Suprapubic skin (tissue), 4 donors: ENCODE results near the gene TAC4. TPM values are rescaled to one million over a fixed set of nuclear protein-coding genes. Genes with fewer than 3 reads are reported as not detected.

Experiments
- DNase-seq, 2 donors: peaks; one replicate each; pipeline ENCODE4 v3.0.0-alpha.2; 2019; ENCODE audit warnings: low spot score in 2 of 2
- H3K27ac ChIP-seq: fragments of 200-600 bp; sonication (generic); one replicate; pipeline ENCODE4 v1.5.1; 2019
- H3K27me3 ChIP-seq: fragments of 200-600 bp; sonication (generic); one replicate; pipeline ENCODE4 v1.5.1; 2019
- H3K36me3 ChIP-seq: fragments of 200-600 bp; sonication (generic); one replicate; pipeline ENCODE4 v1.5.1; 2019
- H3K4me1 ChIP-seq: fragments of 200-600 bp; sonication (generic); one replicate; pipeline ENCODE4 v1.5.1; 2019
- H3K4me3 ChIP-seq: fragments of 200-600 bp; sonication (generic); one replicate; pipeline ENCODE4 v1.5.1; 2019; ENCODE audit warnings: mild to moderate bottlenecking
- H3K9me3 ChIP-seq: fragments of 200-600 bp; sonication (generic); one replicate; pipeline ENCODE4 v1.5.1; 2019
- EP300 ChIP-seq: sonication (generic); formaldehyde crosslinking; IDR thresholded peaks from one replicate; pipeline ENCODE4 v1.6.1; 2017; ENCODE audit warnings: antibody characterized with exemption
- POLR2A ChIP-seq, 2 donors: fragments of 450-650 bp; IDR thresholded peaks; one replicate each; pipeline ENCODE4 v1.6.1; 2017; ENCODE audit warnings: antibody characterized with exemption in 2 of 2, mild to moderate bottlenecking in 2 of 2, moderate library complexity in 2 of 2
- POLR2AphosphoS5 ChIP-seq, 3 donors: sonication (generic); formaldehyde crosslinking; IDR thresholded peaks; one replicate each; pipeline ENCODE4 v1.6.1; 2017; ENCODE audit warnings: antibody characterized with exemption in 3 of 3
- WGBS: methylation state at CpG from one replicate; pipeline ENCODE4 v1.1.5; 2018; 5-methylcytosine and 5-hydroxymethylcytosine counted together
- total RNA-seq, 4 donors: library from RNA; depleted of rRNA; stranded (reverse); fragments of >200 nt; gene quantifications; one replicate each; pipeline ENCODE4 v1.1.0, GENCODE V29; 2016
- TF ChIP-seq, protein P1 (sequence below), 2 donors: fragments of 200-600 bp in 1 of 2; fragments of 450-650 bp in 1 of 2; sonication (generic) in 1 of 2; IDR thresholded peaks; one replicate each; pipeline ENCODE4 v1.5.1; 2016 to 2019; ENCODE audit warnings: antibody characterized with exemption in 2 of 2, mild to moderate bottlenecking in 1 of 2, moderate library complexity in 1 of 2

The TAC4 gene
- total RNA-seq, 4 donors from 2014 or later = not detected

DNA sequence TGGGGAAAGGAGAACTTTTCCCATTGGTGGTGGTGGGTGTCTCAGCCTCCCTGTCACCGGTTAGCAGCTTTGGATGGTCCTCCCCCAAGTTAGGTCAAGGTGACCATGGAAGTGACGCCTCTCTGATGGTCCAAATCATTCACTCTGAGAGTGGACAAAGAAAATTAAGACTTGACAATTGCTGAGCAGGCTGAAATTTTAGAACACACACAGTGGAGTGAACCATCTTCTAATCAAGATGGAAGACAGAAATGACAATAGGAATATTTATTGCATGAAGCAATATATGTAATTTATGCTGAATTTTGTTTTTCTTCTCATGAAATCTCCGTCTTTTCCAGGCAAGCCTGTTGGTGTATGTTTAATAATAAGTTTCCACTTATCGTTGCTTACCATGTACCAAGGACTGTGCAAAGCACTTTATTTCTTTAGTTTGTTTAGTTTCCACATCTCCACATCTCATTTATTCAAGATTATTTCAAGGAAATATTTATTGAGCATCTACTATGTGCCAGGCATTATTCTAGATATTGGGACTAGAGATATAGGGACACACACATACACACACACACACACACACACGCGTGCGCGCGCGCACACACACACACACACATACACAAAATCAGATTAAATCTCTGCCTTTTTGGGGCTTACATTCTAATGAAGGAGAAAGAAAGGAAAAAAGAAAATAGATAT lies 44.0 kb upstream of the TAC4 start:
- Histone ChIP-seq H3K36me3 (no peaks in the 10 kb centered on the region), H3K27ac (no peak overlapping the region), H3K4me1 (peaks cover 52% of the 10 kb centered on the region), H3K27me3 (peaks cover 22% of the 10 kb centered on the region), H3K9me3 (no peaks in the 10 kb centered on the region), H3K4me3 (no peak overlapping the region)
- TF ChIP-seq, protein P1, sequence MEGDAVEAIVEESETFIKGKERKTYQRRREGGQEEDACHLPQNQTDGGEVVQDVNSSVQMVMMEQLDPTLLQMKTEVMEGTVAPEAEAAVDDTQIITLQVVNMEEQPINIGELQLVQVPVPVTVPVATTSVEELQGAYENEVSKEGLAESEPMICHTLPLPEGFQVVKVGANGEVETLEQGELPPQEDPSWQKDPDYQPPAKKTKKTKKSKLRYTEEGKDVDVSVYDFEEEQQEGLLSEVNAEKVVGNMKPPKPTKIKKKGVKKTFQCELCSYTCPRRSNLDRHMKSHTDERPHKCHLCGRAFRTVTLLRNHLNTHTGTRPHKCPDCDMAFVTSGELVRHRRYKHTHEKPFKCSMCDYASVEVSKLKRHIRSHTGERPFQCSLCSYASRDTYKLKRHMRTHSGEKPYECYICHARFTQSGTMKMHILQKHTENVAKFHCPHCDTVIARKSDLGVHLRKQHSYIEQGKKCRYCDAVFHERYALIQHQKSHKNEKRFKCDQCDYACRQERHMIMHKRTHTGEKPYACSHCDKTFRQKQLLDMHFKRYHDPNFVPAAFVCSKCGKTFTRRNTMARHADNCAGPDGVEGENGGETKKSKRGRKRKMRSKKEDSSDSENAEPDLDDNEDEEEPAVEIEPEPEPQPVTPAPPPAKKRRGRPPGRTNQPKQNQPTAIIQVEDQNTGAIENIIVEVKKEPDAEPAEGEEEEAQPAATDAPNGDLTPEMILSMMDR (IDR thresholded peaks at IDR 0.05) = no peak
- TF ChIP-seq EP300 (no peak), POLR2AphosphoS5 (IDR thresholded peaks at IDR 0.05) (no peak), POLR2A (IDR thresholded peaks at IDR 0.05) (no peak)
- no peak for DNase-seq
- WGBS = 80% methylated on average over 10 of the region's 10 CpGs

DNA sequence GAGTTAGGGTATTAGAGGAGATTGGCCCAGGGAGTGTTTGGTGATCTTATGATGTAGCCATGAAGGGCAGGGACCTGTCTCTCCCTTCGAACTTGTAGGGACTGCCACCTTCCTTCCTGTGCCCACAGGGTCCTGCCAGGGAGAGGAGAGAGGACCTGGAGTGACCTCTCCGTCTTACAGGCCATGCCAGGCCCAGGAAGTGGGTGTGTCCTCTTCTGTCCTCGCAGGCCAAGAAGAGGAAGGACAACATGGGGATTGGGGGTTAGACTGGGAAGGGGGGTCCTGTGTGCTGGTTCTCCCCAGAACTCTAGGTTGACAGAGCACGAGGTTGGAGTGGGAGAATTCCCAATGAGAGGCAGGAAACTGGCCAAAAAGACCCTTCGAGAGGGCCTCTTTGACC lies 43.4 kb upstream of the TAC4 start:
- no peaks in the 10 kb centered on the region for H3K36me3 ChIP-seq
- H3K9me3 ChIP-seq = no peaks in the 10 kb centered on the region
- H3K27ac ChIP-seq = no peak overlapping the region
- no peak for TF ChIP-seq EP300
- TF ChIP-seq, protein P1 (IDR thresholded peaks at IDR 0.05) = no peak
- peaks cover 22% of the 10 kb centered on the region for H3K27me3 ChIP-seq
- H3K4me1 ChIP-seq = peaks cover 53% of the 10 kb centered on the region
- no peak overlapping the region for H3K4me3 ChIP-seq
- DNase-seq = no peak
- 82% methylated on average over 4 of the region's 5 CpGs for WGBS

DNA sequence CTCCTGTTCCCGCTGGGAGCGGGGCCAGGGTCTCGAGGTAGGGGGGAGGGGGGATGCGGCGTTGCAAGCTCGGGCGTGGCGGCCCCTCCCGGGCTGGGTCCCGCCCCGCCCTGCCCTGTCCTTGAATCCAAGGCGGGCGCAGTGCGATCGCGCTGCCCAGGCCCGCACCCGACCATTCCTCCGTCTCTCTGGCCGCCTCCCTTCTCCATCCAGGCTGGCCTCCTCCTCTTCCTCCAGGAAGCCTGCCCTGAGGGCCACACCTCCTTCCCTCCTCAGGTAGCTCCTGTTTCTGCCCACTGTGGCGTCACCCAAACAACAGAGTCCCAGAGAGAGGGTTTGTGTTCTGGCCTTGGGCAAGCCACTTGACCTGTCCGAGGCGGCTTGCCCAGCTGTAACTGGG lies 43.0 kb upstream of the TAC4 start:
- H3K4me1 ChIP-seq = peaks cover 53% of the 10 kb centered on the region
- TF ChIP-seq POLR2A (IDR thresholded peaks at IDR 0.05) (no peak), EP300 (no peak), POLR2AphosphoS5 (IDR thresholded peaks at IDR 0.05) (no peak)
- TF ChIP-seq, protein P1 (IDR thresholded peaks at IDR 0.05) = no peak
- H3K36me3 ChIP-seq = no peaks in the 10 kb centered on the region
- DNase-seq = no peak
- H3K4me3 ChIP-seq = no peak overlapping the region
- H3K27ac ChIP-seq = no peak overlapping the region
- H3K9me3 ChIP-seq = no peaks in the 10 kb centered on the region
- peaks cover 22% of the 10 kb centered on the region for H3K27me3 ChIP-seq
- WGBS = 42% methylated on average over 10 of the region's 23 CpGs

DNA sequence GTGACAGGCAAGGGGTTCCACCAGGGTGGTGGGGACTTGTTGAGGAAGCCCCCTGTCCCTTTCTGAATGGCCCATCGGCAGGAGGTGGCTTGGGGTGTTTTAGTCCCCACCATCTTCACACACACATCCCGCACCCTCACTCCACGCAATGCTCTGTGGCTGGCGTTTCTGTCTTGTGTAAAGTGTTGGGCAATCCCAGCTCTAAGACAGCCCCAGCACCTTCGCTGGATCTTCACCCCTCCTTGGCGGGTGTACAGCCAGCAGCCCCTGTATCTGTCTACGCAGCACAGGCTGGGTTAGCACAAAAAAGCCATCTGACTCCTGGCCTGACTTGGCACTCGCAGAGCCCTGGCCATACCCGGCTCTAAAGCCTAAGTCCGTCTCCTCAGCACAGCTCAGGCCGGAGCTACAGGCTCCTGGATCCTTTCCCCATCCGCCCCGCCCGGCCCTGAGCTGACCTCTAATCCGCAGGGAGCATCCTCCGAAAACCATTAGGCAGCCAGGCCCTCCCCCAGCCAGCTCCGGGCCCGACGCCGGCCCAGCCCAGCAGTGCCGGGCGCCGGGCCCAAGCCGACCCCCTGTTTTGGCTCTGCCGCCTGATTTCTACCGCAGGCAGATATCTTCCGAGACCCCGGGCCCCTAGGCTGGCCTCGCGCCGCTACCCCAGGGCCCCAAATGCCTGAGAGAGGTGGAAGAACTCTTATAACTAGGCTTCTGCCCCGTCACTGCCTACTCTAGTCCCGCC lies 42.4 kb upstream of the TAC4 start:
- H3K27me3 ChIP-seq = peaks cover 22% of the 10 kb centered on the region
- WGBS = 46% methylated on average over 21 of the region's 33 CpGs
- DNase-seq = no peak

DNA sequence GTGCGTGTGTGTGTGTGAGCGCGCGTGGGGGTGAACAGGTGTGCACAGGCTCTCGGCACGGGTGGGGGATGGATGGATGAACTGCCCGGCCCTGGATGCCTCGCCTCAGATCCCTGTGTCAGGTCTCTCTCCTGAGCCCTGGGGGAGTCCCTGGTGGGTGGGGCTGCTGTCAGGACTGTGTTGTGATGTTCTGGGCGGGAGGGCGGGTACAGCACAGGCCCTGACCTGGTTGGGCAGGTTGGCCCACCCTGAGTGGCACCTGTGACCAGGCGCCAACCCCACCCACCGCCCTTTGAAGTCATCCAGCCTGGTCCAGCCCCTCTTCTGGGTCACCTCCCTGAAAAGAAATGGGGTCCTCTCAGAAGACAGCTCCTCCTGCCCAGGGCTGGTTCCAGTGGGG lies 41.6 kb upstream of the TAC4 start:
- DNase-seq = no peak
- H3K4me1 ChIP-seq = peaks cover 44% of the 10 kb centered on the region
- peaks cover 16% of the 10 kb centered on the region for H3K27me3 ChIP-seq
- H3K27ac ChIP-seq = peak overlapping the region; percentile 55
- H3K36me3 ChIP-seq = no peaks in the 10 kb centered on the region
- no peak for TF ChIP-seq POLR2AphosphoS5 (IDR thresholded peaks at IDR 0.05)
- H3K4me3 ChIP-seq = no peak overlapping the region
- no peaks in the 10 kb centered on the region for H3K9me3 ChIP-seq
- WGBS = 39% methylated on average over 9 of the region's 12 CpGs

More for the DNA sequence above, 42.4 kb upstream of the TAC4 start:
- Histone ChIP-seq H3K27ac (peak overlapping the region; percentile 55), H3K4me3 (no peak overlapping the region), H3K9me3 (no peaks in the 10 kb centered on the region), H3K4me1 (peaks cover 50% of the 10 kb centered on the region), H3K36me3 (no peaks in the 10 kb centered on the region)
- TF ChIP-seq, protein P1 (IDR thresholded peaks at IDR 0.05) = no peak
- TF ChIP-seq POLR2A (IDR thresholded peaks at IDR 0.05) = no peak
- no peak for TF ChIP-seq EP300
- TF ChIP-seq POLR2AphosphoS5 (IDR thresholded peaks at IDR 0.05) = no peak
